Endothelial cell of umbilical vein (primary cell): ENCODE measurements around the gene AIDA. TPM values are rescaled to one million over a fixed set of nuclear protein-coding genes. Genes with fewer than 3 reads are reported as not detected.

Experiments
- BruUV-seq: library from RNA; stranded (reverse); fragments of 400-500 nt; replicated peaks from 2 replicates; lab custom pipeline; 2021; lab: Mats Ljungman, UMichigan
- CTCF ChIA-PET: fragments of 300-600, 350-600 bp; sonication (Branson Sonifier 250); formaldehyde crosslinking; loops from one replicate; lab custom pipeline; 2021; ENCODE audit warnings: antibody characterized with exemption, inconsistent platforms; lab: Charles Lee
- POLR2A ChIA-PET: fragments of 300-600, 350-600 bp; sonication (Branson Sonifier 250); formaldehyde crosslinking; loops from one replicate; lab custom pipeline; 2021; ENCODE audit warnings: antibody characterized with exemption, inconsistent platforms; lab: Charles Lee
- DNase-seq: peaks from one replicate; pipeline ENCODE4 v3.0.0-alpha.2; 2011; ENCODE audit warnings: low read depth, low spot score
- FAIRE-seq: peaks from 2 replicates; lab custom pipeline; 2011; peaks lifted over from hg19 to GRCh38; lab: Jason Lieb, UNC
- H2AFZ ChIP-seq: 2 replicates; pipeline ENCODE4 v1.6.0; 2012; ENCODE audit warnings: low read depth, low read length, control low read depth, inconsistent platforms
- H3K27ac ChIP-seq: 2 replicates; pipeline ENCODE4 v1.5.1; 2011; ENCODE audit warnings: low read depth, mild to moderate bottlenecking, control low read depth, low read length, moderate library complexity; ENCODE audit not compliant: insufficient read depth
- H3K27me3 ChIP-seq, 2 experiments: 2 replicates each; pipeline versions ENCODE4 v1.6.0 to v1.6.1; 2011; ENCODE audit warnings: low read length in 2 of 2, mixed read lengths in 1 of 2; ENCODE audit not compliant: control insufficient read depth in 2 of 2, insufficient read depth in 2 of 2
- H3K36me3 ChIP-seq, 2 experiments: 2 replicates in 1 of 2; 3 replicates in 1 of 2; pipeline ENCODE4 v1.5.1; 2011; ENCODE audit warnings: low read length in 2 of 2, mild to moderate bottlenecking in 1 of 2, moderate library complexity in 1 of 2; ENCODE audit not compliant: control insufficient read depth in 2 of 2, insufficient read depth in 2 of 2; ENCODE audit errors: extremely low read depth in 1 of 2
- H3K4me1 ChIP-seq: 3 replicates; pipeline ENCODE4 v1.5.1; 2011; ENCODE audit warnings: mild to moderate bottlenecking, low read length; ENCODE audit not compliant: control insufficient read depth, insufficient read depth; ENCODE audit errors: extremely low read depth
- H3K4me2 ChIP-seq: 2 replicates; pipeline ENCODE4 v1.6.1; 2011; ENCODE audit warnings: low read length, control low read depth, mixed read lengths; ENCODE audit not compliant: insufficient read depth
- H3K4me3 ChIP-seq, 3 experiments: fragments of 200-600 bp in 1 of 3; sonication (generic), shearing (Covaris generic) in 1 of 3; replicated peaks in 1 of 3; 2 replicates each; pipeline ENCODE4 v1.5.1; 2011 to 2016; ENCODE audit warnings: control low read depth in 3 of 3, low read length in 3 of 3, mild to moderate bottlenecking in 2 of 3, inconsistent platforms in 1 of 3, low read depth in 1 of 3, moderate library complexity in 1 of 3; ENCODE audit not compliant: insufficient read depth in 1 of 3
- H3K79me2 ChIP-seq: 2 replicates; pipeline ENCODE4 v1.6.0; 2012; ENCODE audit warnings: low read length, inconsistent platforms; ENCODE audit not compliant: control insufficient read depth, insufficient read depth
- H3K9ac ChIP-seq: replicated peaks from 2 replicates; pipeline ENCODE3; 2011; ENCODE audit warnings: low read length, control low read depth; ENCODE audit not compliant: insufficient read depth; ENCODE audit errors: extremely low read depth
- H3K9me1 ChIP-seq: replicated peaks from 3 replicates; pipeline ENCODE4 v1.6.0; 2011; ENCODE audit warnings: mild to moderate bottlenecking, low read length; ENCODE audit not compliant: control insufficient read depth, insufficient read depth; ENCODE audit errors: extremely low read depth
- H3K9me3 ChIP-seq: replicated peaks from 2 replicates; pipeline ENCODE4 v1.5.1; 2012; ENCODE audit warnings: low read length, inconsistent platforms; ENCODE audit not compliant: control insufficient read depth, insufficient read depth
- H4K20me1 ChIP-seq: replicated peaks from 2 replicates; pipeline ENCODE3; 2011; ENCODE audit warnings: mild to moderate bottlenecking, low read length; ENCODE audit not compliant: control insufficient read depth, insufficient read depth; ENCODE audit errors: extremely low read depth
- CTCF ChIP-seq, 2 donors: IDR thresholded peaks; 1 replicate in 1 of 2; 2 replicates in 1 of 2; pipeline ENCODE4 v1.5.1; 2011; ENCODE audit warnings: low read length in 2 of 2, mild to moderate bottlenecking in 2 of 2, moderate library complexity in 2 of 2, control low read depth in 1 of 2, inconsistent platforms in 1 of 2, low read depth in 1 of 2; ENCODE audit not compliant: insufficient read depth in 1 of 2; ENCODE audit errors: extremely low read depth in 1 of 2
- EZH2 ChIP-seq: IDR thresholded peaks from 2 replicates; pipeline ENCODE4 v1.6.1; 2012; ENCODE audit warnings: borderline replicate concordance, low read depth, mild to moderate bottlenecking, moderate library complexity, low read length, inconsistent platforms; ENCODE audit not compliant: severe bottlenecking
- FOS ChIP-seq: IDR thresholded peaks from 2 replicates; pipeline ENCODE4 v1.6.1; 2011; ENCODE audit warnings: mild to moderate bottlenecking, low read length, moderate library complexity, borderline replicate concordance; ENCODE audit not compliant: insufficient read depth
- GATA2 ChIP-seq: IDR thresholded peaks from 2 replicates; pipeline ENCODE4 v1.7.0; 2011; ENCODE audit warnings: low read depth, mild to moderate bottlenecking, moderate library complexity, mixed read lengths, low read length; ENCODE audit not compliant: insufficient read length, insufficient read depth
- JUN ChIP-seq: IDR thresholded peaks from 2 replicates; pipeline ENCODE4 v1.6.1; 2011; ENCODE audit warnings: borderline replicate concordance, low read depth; ENCODE audit not compliant: insufficient read length, insufficient read depth
- MAX ChIP-seq: IDR thresholded peaks from 2 replicates; pipeline ENCODE4 v1.6.1; 2011; ENCODE audit not compliant: insufficient read depth, insufficient read length
- MYC ChIP-seq: IDR thresholded peaks from one replicate; pipeline ENCODE4 v1.6.1; 2011; ENCODE audit warnings: mild to moderate bottlenecking, low read depth, low read length
- POLR2A ChIP-seq: IDR thresholded peaks from 2 replicates; pipeline ENCODE4 v1.6.1; 2012; ENCODE audit warnings: low read depth, mild to moderate bottlenecking, control low read depth, low read length
- POLR2AphosphoS5 ChIP-seq: IDR thresholded peaks from 2 replicates; pipeline ENCODE4 v1.6.1; 2012; ENCODE audit warnings: low read depth, mild to moderate bottlenecking, control low read depth, low read length, moderate library complexity; ENCODE audit not compliant: insufficient read depth
- dilution Hi-C: fragments of 300-500 bp; cut with MboI; formaldehyde crosslinking; loops from one replicate; pipeline ENCODE4 v1.15.0; 2019; ENCODE audit warnings: low sequenced_read_pairs; ENCODE audit not compliant: extremely low pct_ligation_motif_present
- intact Hi-C: fragments of 100-400 bp; cut with micrococcal nuclease; formaldehyde crosslinking; loops from one replicate; pipeline ENCODE4 v1.10.0; 2022
- polyA plus RNA-seq, 4 experiments: library from polyadenylated mRNA; depleted of rRNA in 3 of 4; stranded (reverse) in 3 of 4; unstranded in 1 of 4; fragments of >200 nt; gene quantifications; 2 replicates each; pipeline versions ENCODE4 v1.2.1 to v1.2.3, GENCODE V29; 2011 to 2012; ENCODE audit warnings: missing spikeins in 1 of 4
- total RNA-seq: library from RNA; stranded (reverse); gene quantifications from 2 replicates; pipeline ENCODE4 v1.2.3, GENCODE V29; 2021

The AIDA gene
- total and polyA plus RNA-seq, 2 donors (not counting 3 experiments of a cell fraction or from before 2014, with no cell fraction given), result 32.8 to 75.4 TPM

GRCh38 chr1:222750651-222751050, 38.4 kb upstream of the AIDA start:
- ChIA-PET POLR2A (no interaction called here), CTCF (interaction anchor here (0.8 to 3.1 kb wide), 8 partner anchors 12 to 383 kb away, joined by 3 to 15 read pairs (median 4); partner anchors contain the start of gene FAM177B)
- TF ChIP-seq GATA2 (no peak), FOS (no peak), JUN (no peak), EZH2 (no peak), MYC (no peak), POLR2AphosphoS5 (no peak), CTCF (IDR thresholded peaks at IDR 0.05; ENCODE audit: extremely low read depth in 1 of 2, insufficient read depth in 1 of 2, low read depth in 1 of 2, low read length in 2 of 2) (no peak), POLR2A (no peak), MAX (no peak)
- no peaks in the 10 kb centered on the region for H3K79me2 ChIP-seq
- no peaks in the 10 kb centered on the region for H3K9me3 ChIP-seq
- no peak overlapping the region for H3K27ac ChIP-seq
- dilution Hi-C loops (no loop called here), intact Hi-C loops (no loop called here)
- H3K27me3 ChIP-seq, result peaks cover 2 to 4% of the 10 kb centered on the region in 2 experiments
- H4K20me1 ChIP-seq, result no peaks in the 10 kb centered on the region
- no peak overlapping the region for H3K4me3 ChIP-seq
- H3K36me3 ChIP-seq, result no peaks in the 10 kb centered on the region
- no TSS peak for BruUV-seq
- H3K9ac ChIP-seq, result no peak overlapping the region
- H3K4me2 ChIP-seq, result no peak overlapping the region
- H2AFZ ChIP-seq, result no peak overlapping the region
- no peaks in the 10 kb centered on the region for H3K9me1 ChIP-seq
- FAIRE-seq (no peak), DNase-seq (no peak)
- no peaks in the 10 kb centered on the region for H3K4me1 ChIP-seq
